Mesendoderm (in vitro differentiated cells): ENCODE data around the gene TMEM121.

Source experiments
- DNase-seq: peaks from one replicate; pipeline ENCODE4 v3.0.0; 2013
- H2AK5ac ChIP-seq: 2 replicates; pipeline ENCODE4 v1.6.1; 2013; ENCODE audit warnings: low read length, inconsistent platforms
- H2BK120ac ChIP-seq: 2 replicates; pipeline ENCODE4 v1.6.1; 2013; ENCODE audit warnings: low read depth, mild to moderate bottlenecking, low read length, moderate library complexity, mixed read lengths
- H2BK15ac ChIP-seq: replicated peaks from 2 replicates; pipeline ENCODE4 v1.6.1; 2013; ENCODE audit warnings: low read depth, mild to moderate bottlenecking, moderate library complexity
- H2BK5ac ChIP-seq: 2 replicates; pipeline ENCODE4 v1.6.1; 2013; ENCODE audit warnings: low read length, inconsistent platforms
- H3K18ac ChIP-seq: 2 replicates; pipeline ENCODE4 v1.6.1; 2013; ENCODE audit warnings: mild to moderate bottlenecking, low read length, mixed read lengths
- H3K23ac ChIP-seq: one replicate; pipeline ENCODE4 v1.6.1; 2013; ENCODE audit warnings: low read length
- H3K27ac ChIP-seq: 2 replicates; pipeline ENCODE4 v1.5.1; 2013; ENCODE audit warnings: low read depth, mild to moderate bottlenecking, inconsistent platforms, low read length, moderate library complexity
- H3K27me3 ChIP-seq: 2 replicates; pipeline ENCODE4 v1.6.1; 2013; ENCODE audit warnings: low read length, control low read depth, mild to moderate bottlenecking, inconsistent platforms; ENCODE audit not compliant: insufficient read depth, poor library complexity
- H3K36me3 ChIP-seq: 2 replicates; pipeline ENCODE4 v1.6.1; 2013; ENCODE audit warnings: low read length, inconsistent platforms; ENCODE audit not compliant: control insufficient read depth, insufficient read depth
- H3K4ac ChIP-seq: one replicate; pipeline ENCODE4 v1.6.1; 2013; ENCODE audit warnings: low read depth, mild to moderate bottlenecking, low read length, moderate library complexity
- H3K4me1 ChIP-seq: 2 replicates; pipeline ENCODE4 v1.6.1; 2013; ENCODE audit warnings: low read depth, low read length, inconsistent platforms; ENCODE audit not compliant: control insufficient read depth
- H3K4me2 ChIP-seq: 2 replicates; pipeline ENCODE4 v1.6.1; 2013; ENCODE audit warnings: low read length
- H3K4me3 ChIP-seq: 2 replicates; pipeline ENCODE4 v1.5.1; 2013; ENCODE audit warnings: mild to moderate bottlenecking, low read length
- H3K56ac ChIP-seq: one replicate; pipeline ENCODE4 v1.6.1; 2013; ENCODE audit warnings: low read length
- H3K79me1 ChIP-seq: 2 replicates; pipeline ENCODE4 v1.6.1; 2013; ENCODE audit warnings: low read length, inconsistent platforms
- H3K79me2 ChIP-seq: 2 replicates; pipeline ENCODE4 v1.6.1; 2013; ENCODE audit warnings: mild to moderate bottlenecking, low read length; ENCODE audit not compliant: control insufficient read depth, insufficient read depth
- H3K9ac ChIP-seq: 2 replicates; pipeline ENCODE4 v1.6.1; 2013; ENCODE audit warnings: low read length, inconsistent platforms
- H4K5ac ChIP-seq: one replicate; pipeline ENCODE4 v1.6.1; 2013; ENCODE audit warnings: low read length
- H4K8ac ChIP-seq: one replicate; pipeline ENCODE4 v1.6.1; 2013; ENCODE audit warnings: low read depth, mild to moderate bottlenecking, control low read depth, low read length, moderate library complexity
- WGBS: extraction: QIAGEN DNeasy Blood & Tissue Kit; methylation state at CpG from one replicate; pipeline ENCODE4 v1.1.7; 2013; ENCODE audit warnings: low lambda C conversion rate, missing lambda C conversion rate; ENCODE audit not compliant: insufficient coverage; ENCODE audit errors: extremely low coverage; 5-methylcytosine and 5-hydroxymethylcytosine counted together

The TMEM121 gene

GRCh38 chr14:105493921-105494605, 32.3 kb upstream of the TMEM121 start:
- WGBS, result no CpG with 5 or more reads among the region's 16 CpGs
- Histone ChIP-seq H3K4me1 (no peaks in the 10 kb centered on the region), H3K27ac (no peak overlapping the region), H3K56ac (no peak overlapping the region), H3K4ac (no peak overlapping the region), H3K18ac (no peak overlapping the region), H3K23ac (no peak overlapping the region), H2AK5ac (no peak overlapping the region), H4K8ac (no peak overlapping the region), H2BK5ac (no peak overlapping the region), H3K27me3 (no peaks in the 10 kb centered on the region), H3K79me2 (no peaks in the 10 kb centered on the region), H3K9ac (no peak overlapping the region), H2BK15ac (no peak overlapping the region), H2BK120ac (no peak overlapping the region), H3K36me3 (no peaks in the 10 kb centered on the region), H3K4me3 (no peak overlapping the region), H3K4me2 (no peak overlapping the region), H3K79me1 (no peaks in the 10 kb centered on the region), H4K5ac (no peak overlapping the region)
- no peak for DNase-seq

GRCh38 chr14:105494606-105494929, 31.8 kb upstream of the TMEM121 start:
- Histone ChIP-seq H3K18ac (no peak overlapping the region), H3K56ac (no peak overlapping the region), H3K4me1 (no peaks in the 10 kb centered on the region), H3K9ac (no peak overlapping the region), H3K36me3 (no peaks in the 10 kb centered on the region), H3K23ac (no peak overlapping the region), H4K8ac (no peak overlapping the region), H2AK5ac (no peak overlapping the region), H3K4me3 (no peak overlapping the region), H3K79me1 (no peaks in the 10 kb centered on the region), H2BK15ac (no peak overlapping the region), H3K4ac (no peak overlapping the region), H3K4me2 (no peak overlapping the region), H2BK5ac (no peak overlapping the region), H2BK120ac (no peak overlapping the region), H3K27me3 (no peaks in the 10 kb centered on the region), H3K27ac (no peak overlapping the region), H3K79me2 (no peaks in the 10 kb centered on the region), H4K5ac (no peak overlapping the region)
- no peak for DNase-seq
- no CpG with 5 or more reads among the region's 6 CpGs for WGBS

GRCh38 chr14:105495101-105495989, 31.0 kb upstream of the TMEM121 start:
- H3K27ac ChIP-seq, result no peak overlapping the region
- H3K27me3 ChIP-seq, result no peaks in the 10 kb centered on the region
- H3K23ac ChIP-seq, result no peak overlapping the region
- H3K18ac ChIP-seq, result no peak overlapping the region
- H4K5ac ChIP-seq, result no peak overlapping the region
- H3K9ac ChIP-seq, result no peak overlapping the region
- H3K79me2 ChIP-seq, result no peaks in the 10 kb centered on the region
- no peak overlapping the region for H2AK5ac ChIP-seq
- no peaks in the 10 kb centered on the region for H3K79me1 ChIP-seq
- no peak overlapping the region for H2BK15ac ChIP-seq
- no peak overlapping the region for H3K4ac ChIP-seq
- no peak overlapping the region for H4K8ac ChIP-seq
- H3K56ac ChIP-seq, result no peak overlapping the region
- H2BK120ac ChIP-seq, result no peak overlapping the region
- no peaks in the 10 kb centered on the region for H3K36me3 ChIP-seq
- no CpG with 5 or more reads among the region's 18 CpGs for WGBS
- no peak overlapping the region for H3K4me3 ChIP-seq
- no peaks in the 10 kb centered on the region for H3K4me1 ChIP-seq
- H3K4me2 ChIP-seq, result no peak overlapping the region
- no peak for DNase-seq
- H2BK5ac ChIP-seq, result no peak overlapping the region

DNA sequence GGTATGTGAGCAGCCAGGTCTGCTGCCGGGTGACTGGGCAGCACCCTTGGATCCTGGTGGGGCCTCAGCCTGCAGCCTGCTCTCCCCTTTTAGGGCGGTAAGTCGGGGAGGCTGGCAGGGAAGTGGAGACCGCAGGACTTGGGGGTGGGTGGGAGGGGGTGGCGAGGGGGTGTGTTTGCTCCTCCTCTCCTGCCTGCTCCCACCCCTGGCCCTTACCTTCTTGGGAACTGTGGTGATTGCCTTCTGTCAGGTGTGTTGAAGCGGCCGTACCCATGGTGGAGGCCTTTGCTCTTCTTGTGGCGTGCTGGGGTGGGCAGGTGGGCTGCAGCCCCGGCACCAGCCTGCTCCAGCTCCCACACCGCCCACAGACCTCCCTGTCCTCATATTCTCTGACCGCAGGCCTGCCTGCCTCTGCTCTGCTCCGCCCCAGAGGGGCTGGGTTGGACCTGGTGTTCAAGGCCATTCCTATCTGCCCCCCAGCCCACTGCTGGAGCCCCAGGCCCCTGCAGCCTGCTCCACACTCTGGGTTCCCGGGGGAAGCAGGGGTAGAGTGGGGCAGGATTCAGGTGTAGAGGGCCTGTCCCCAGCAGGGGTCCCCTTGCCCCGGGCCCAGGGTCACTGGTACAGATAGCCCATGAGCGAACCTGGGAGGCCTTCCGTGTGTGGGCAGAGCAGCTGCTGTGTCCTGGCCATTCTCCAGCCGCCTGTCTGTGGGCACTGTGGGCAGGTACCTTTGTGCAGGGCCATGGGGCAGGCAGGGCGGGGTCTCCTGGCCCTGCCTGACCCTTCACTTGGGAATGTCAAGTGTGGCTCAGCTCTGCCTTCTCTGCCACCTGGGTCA, 30.2 kb upstream of the TMEM121 start:
- DNase-seq, result no peak
- Histone ChIP-seq H3K18ac (no peak overlapping the region), H4K5ac (no peak overlapping the region), H2AK5ac (no peak overlapping the region), H3K79me1 (no peaks in the 10 kb centered on the region), H3K23ac (no peak overlapping the region), H2BK15ac (no peak overlapping the region), H3K4me3 (no peak overlapping the region), H3K4me1 (no peaks in the 10 kb centered on the region), H3K27me3 (no peaks in the 10 kb centered on the region), H3K4ac (no peak overlapping the region), H3K27ac (no peak overlapping the region), H3K79me2 (no peaks in the 10 kb centered on the region), H3K56ac (no peak overlapping the region), H2BK120ac (no peak overlapping the region), H3K9ac (no peak overlapping the region), H3K36me3 (no peaks in the 10 kb centered on the region), H2BK5ac (no peak overlapping the region), H4K8ac (no peak overlapping the region), H3K4me2 (no peak overlapping the region)
- no CpG with 5 or more reads among the region's 18 CpGs for WGBS

- WGBS, result no CpG with 5 or more reads among the region's 32 CpGs
Observed at GRCh38 chr14:105496831-105497591, 29.4 kb upstream of the TMEM121 start.

More at GRCh38 chr14:105496831-105497591, 29.4 kb upstream of the TMEM121 start:
- no peaks in the 10 kb centered on the region for H3K79me2 ChIP-seq
- no peak overlapping the region for H3K4me3 ChIP-seq
- H4K5ac ChIP-seq, result no peak overlapping the region
- no peak for DNase-seq
- no peaks in the 10 kb centered on the region for H3K79me1 ChIP-seq
- H2AK5ac ChIP-seq, result no peak overlapping the region
- H2BK120ac ChIP-seq, result no peak overlapping the region
- H4K8ac ChIP-seq, result no peak overlapping the region
- H3K9ac ChIP-seq, result no peak overlapping the region
- no peaks in the 10 kb centered on the region for H3K4me1 ChIP-seq
- H3K36me3 ChIP-seq, result no peaks in the 10 kb centered on the region
- H2BK15ac ChIP-seq, result no peak overlapping the region
- no peak overlapping the region for H3K23ac ChIP-seq
- H2BK5ac ChIP-seq, result no peak overlapping the region
- H3K18ac ChIP-seq, result no peak overlapping the region
- H3K4ac ChIP-seq, result no peak overlapping the region
- H3K56ac ChIP-seq, result no peak overlapping the region
- H3K27me3 ChIP-seq, result no peaks in the 10 kb centered on the region
- H3K4me2 ChIP-seq, result no peak overlapping the region
- no peak overlapping the region for H3K27ac ChIP-seq
